SK-N-MC (cell line): ENCODE results near the gene CACNA1F.

Experiments used
- EZH2 ChIP-seq: fragments of 200-600 bp; sonication (generic); IDR thresholded peaks from one replicate; pipeline ENCODE4 v1.6.1; 2017; ENCODE audit warnings: antibody characterized with exemption
- POLR2AphosphoS5 ChIP-seq: IDR thresholded peaks from 2 replicates; pipeline ENCODE4 v1.6.1; 2012; ENCODE audit warnings: mild to moderate bottlenecking, low read depth, low read length, borderline replicate concordance

GRCh38 chrX:49227726-49228125, 5.4 kb downstream of the CACNA1F start:
- TF ChIP-seq POLR2AphosphoS5 (no peak), EZH2 (no peak)
